Endothelial cell of umbilical vein (primary cell): ENCODE measurements around the gene ACCSL. TPM values are rescaled to one million over a fixed set of nuclear protein-coding genes. Genes with fewer than 3 reads are reported as not detected.

Experiments
- BruUV-seq: library from RNA; stranded (reverse); fragments of 400-500 nt; replicated peaks from 2 replicates; lab custom pipeline; 2021; lab: Mats Ljungman, UMichigan
- CTCF ChIA-PET: fragments of 300-600, 350-600 bp; sonication (Branson Sonifier 250); formaldehyde crosslinking; loops from one replicate; lab custom pipeline; 2021; ENCODE audit warnings: antibody characterized with exemption, inconsistent platforms; lab: Charles Lee
- POLR2A ChIA-PET: fragments of 300-600, 350-600 bp; sonication (Branson Sonifier 250); formaldehyde crosslinking; loops from one replicate; lab custom pipeline; 2021; ENCODE audit warnings: antibody characterized with exemption, inconsistent platforms; lab: Charles Lee
- DNase-seq: peaks from one replicate; pipeline ENCODE4 v3.0.0-alpha.2; 2011; ENCODE audit warnings: low read depth, low spot score
- FAIRE-seq: peaks from 2 replicates; lab custom pipeline; 2011; peaks lifted over from hg19 to GRCh38; lab: Jason Lieb, UNC
- H2AFZ ChIP-seq: 2 replicates; pipeline ENCODE4 v1.6.0; 2012; ENCODE audit warnings: low read depth, low read length, control low read depth, inconsistent platforms
- H3K27ac ChIP-seq: 2 replicates; pipeline ENCODE4 v1.5.1; 2011; ENCODE audit warnings: low read depth, mild to moderate bottlenecking, control low read depth, low read length, moderate library complexity; ENCODE audit not compliant: insufficient read depth
- H3K27me3 ChIP-seq, 2 experiments: 2 replicates each; pipeline versions ENCODE4 v1.6.0 to v1.6.1; 2011; ENCODE audit warnings: low read length in 2 of 2, mixed read lengths in 1 of 2; ENCODE audit not compliant: control insufficient read depth in 2 of 2, insufficient read depth in 2 of 2
- H3K36me3 ChIP-seq, 2 experiments: 2 replicates in 1 of 2; 3 replicates in 1 of 2; pipeline ENCODE4 v1.5.1; 2011; ENCODE audit warnings: low read length in 2 of 2, mild to moderate bottlenecking in 1 of 2, moderate library complexity in 1 of 2; ENCODE audit not compliant: control insufficient read depth in 2 of 2, insufficient read depth in 2 of 2; ENCODE audit errors: extremely low read depth in 1 of 2
- H3K4me1 ChIP-seq: 3 replicates; pipeline ENCODE4 v1.5.1; 2011; ENCODE audit warnings: mild to moderate bottlenecking, low read length; ENCODE audit not compliant: control insufficient read depth, insufficient read depth; ENCODE audit errors: extremely low read depth
- H3K4me2 ChIP-seq: 2 replicates; pipeline ENCODE4 v1.6.1; 2011; ENCODE audit warnings: low read length, control low read depth, mixed read lengths; ENCODE audit not compliant: insufficient read depth
- H3K4me3 ChIP-seq, 3 experiments: fragments of 200-600 bp in 1 of 3; sonication (generic), shearing (Covaris generic) in 1 of 3; replicated peaks in 1 of 3; 2 replicates each; pipeline ENCODE4 v1.5.1; 2011 to 2016; ENCODE audit warnings: control low read depth in 3 of 3, low read length in 3 of 3, mild to moderate bottlenecking in 2 of 3, inconsistent platforms in 1 of 3, low read depth in 1 of 3, moderate library complexity in 1 of 3; ENCODE audit not compliant: insufficient read depth in 1 of 3
- H3K79me2 ChIP-seq: 2 replicates; pipeline ENCODE4 v1.6.0; 2012; ENCODE audit warnings: low read length, inconsistent platforms; ENCODE audit not compliant: control insufficient read depth, insufficient read depth
- H3K9ac ChIP-seq: replicated peaks from 2 replicates; pipeline ENCODE3; 2011; ENCODE audit warnings: low read length, control low read depth; ENCODE audit not compliant: insufficient read depth; ENCODE audit errors: extremely low read depth
- H3K9me1 ChIP-seq: replicated peaks from 3 replicates; pipeline ENCODE4 v1.6.0; 2011; ENCODE audit warnings: mild to moderate bottlenecking, low read length; ENCODE audit not compliant: control insufficient read depth, insufficient read depth; ENCODE audit errors: extremely low read depth
- H3K9me3 ChIP-seq: replicated peaks from 2 replicates; pipeline ENCODE4 v1.5.1; 2012; ENCODE audit warnings: low read length, inconsistent platforms; ENCODE audit not compliant: control insufficient read depth, insufficient read depth
- H4K20me1 ChIP-seq: replicated peaks from 2 replicates; pipeline ENCODE3; 2011; ENCODE audit warnings: mild to moderate bottlenecking, low read length; ENCODE audit not compliant: control insufficient read depth, insufficient read depth; ENCODE audit errors: extremely low read depth
- CTCF ChIP-seq, 2 donors: IDR thresholded peaks; 1 replicate in 1 of 2; 2 replicates in 1 of 2; pipeline ENCODE4 v1.5.1; 2011; ENCODE audit warnings: low read length in 2 of 2, mild to moderate bottlenecking in 2 of 2, moderate library complexity in 2 of 2, control low read depth in 1 of 2, inconsistent platforms in 1 of 2, low read depth in 1 of 2; ENCODE audit not compliant: insufficient read depth in 1 of 2; ENCODE audit errors: extremely low read depth in 1 of 2
- EZH2 ChIP-seq: IDR thresholded peaks from 2 replicates; pipeline ENCODE4 v1.6.1; 2012; ENCODE audit warnings: borderline replicate concordance, low read depth, mild to moderate bottlenecking, moderate library complexity, low read length, inconsistent platforms; ENCODE audit not compliant: severe bottlenecking
- FOS ChIP-seq: IDR thresholded peaks from 2 replicates; pipeline ENCODE4 v1.6.1; 2011; ENCODE audit warnings: mild to moderate bottlenecking, low read length, moderate library complexity, borderline replicate concordance; ENCODE audit not compliant: insufficient read depth
- GATA2 ChIP-seq: IDR thresholded peaks from 2 replicates; pipeline ENCODE4 v1.7.0; 2011; ENCODE audit warnings: low read depth, mild to moderate bottlenecking, moderate library complexity, mixed read lengths, low read length; ENCODE audit not compliant: insufficient read length, insufficient read depth
- JUN ChIP-seq: IDR thresholded peaks from 2 replicates; pipeline ENCODE4 v1.6.1; 2011; ENCODE audit warnings: borderline replicate concordance, low read depth; ENCODE audit not compliant: insufficient read length, insufficient read depth
- MYC ChIP-seq: IDR thresholded peaks from one replicate; pipeline ENCODE4 v1.6.1; 2011; ENCODE audit warnings: mild to moderate bottlenecking, low read depth, low read length
- POLR2A ChIP-seq: IDR thresholded peaks from 2 replicates; pipeline ENCODE4 v1.6.1; 2012; ENCODE audit warnings: low read depth, mild to moderate bottlenecking, control low read depth, low read length
- POLR2AphosphoS5 ChIP-seq: IDR thresholded peaks from 2 replicates; pipeline ENCODE4 v1.6.1; 2012; ENCODE audit warnings: low read depth, mild to moderate bottlenecking, control low read depth, low read length, moderate library complexity; ENCODE audit not compliant: insufficient read depth
- dilution Hi-C: fragments of 300-500 bp; cut with MboI; formaldehyde crosslinking; loops from one replicate; pipeline ENCODE4 v1.15.0; 2019; ENCODE audit warnings: low sequenced_read_pairs; ENCODE audit not compliant: extremely low pct_ligation_motif_present
- intact Hi-C: fragments of 100-400 bp; cut with micrococcal nuclease; formaldehyde crosslinking; loops from one replicate; pipeline ENCODE4 v1.10.0; 2022
- polyA plus RNA-seq, 4 experiments: library from polyadenylated mRNA; depleted of rRNA in 3 of 4; stranded (reverse) in 3 of 4; unstranded in 1 of 4; fragments of >200 nt; gene quantifications; 2 replicates each; pipeline versions ENCODE4 v1.2.1 to v1.2.3, GENCODE V29; 2011 to 2012; ENCODE audit warnings: missing spikeins in 1 of 4
- total RNA-seq: library from RNA; stranded (reverse); gene quantifications from 2 replicates; pipeline ENCODE4 v1.2.3, GENCODE V29; 2021
- TF ChIP-seq, protein P1 (sequence below): IDR thresholded peaks from 2 replicates; pipeline ENCODE4 v1.6.1; 2011; ENCODE audit not compliant: insufficient read depth, insufficient read length

The ACCSL gene
- total and polyA plus RNA-seq, 2 donors (not counting 3 experiments of a cell fraction or from before 2014, with no cell fraction given) = not detected

DNA sequence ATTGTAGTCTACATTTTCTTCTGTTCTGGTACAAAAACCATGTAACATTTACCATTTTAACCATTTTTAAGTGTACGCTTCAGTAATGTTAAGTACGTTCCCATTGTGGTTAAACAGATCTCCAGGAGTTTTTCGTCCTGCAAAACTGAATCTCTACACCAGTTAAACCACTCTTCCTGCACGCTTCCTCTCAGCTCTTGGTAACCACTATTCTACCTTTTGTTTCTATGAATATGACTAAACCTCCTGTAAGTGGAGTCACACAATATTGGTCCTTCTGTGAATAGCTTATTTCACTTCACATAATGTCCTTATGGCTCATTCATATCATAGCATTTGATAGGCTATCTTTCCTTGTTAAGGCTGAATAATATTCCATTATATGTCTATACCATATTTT, 40.6 kb downstream of the ACCSL start:
- CTCF ChIA-PET = no interaction called here
- Histone ChIP-seq H3K4me2 (no peak overlapping the region), H3K79me2 (no peaks in the 10 kb centered on the region), H3K9me1 (no peaks in the 10 kb centered on the region), H3K9me3 (no peaks in the 10 kb centered on the region), H3K4me1 (peaks cover 8% of the 10 kb centered on the region), H4K20me1 (no peaks in the 10 kb centered on the region), H3K27ac (no peak overlapping the region), H3K27me3 (peaks cover 38 to 64% of the 10 kb centered on the region in 2 experiments), H3K9ac (no peak overlapping the region), H2AFZ (no peak overlapping the region), H3K4me3 (no peak overlapping the region), H3K36me3 (no peaks in the 10 kb centered on the region)
- dilution Hi-C loops = no loop called here
- POLR2A ChIA-PET = no interaction called here
- intact Hi-C loops = no loop called here
- no peak for FAIRE-seq
- no peak for DNase-seq
- TF ChIP-seq FOS = no peak
- TF ChIP-seq POLR2A = no peak
- TF ChIP-seq CTCF (IDR thresholded peaks at IDR 0.05; ENCODE audit: extremely low read depth in 1 of 2, insufficient read depth in 1 of 2, low read depth in 1 of 2, low read length in 2 of 2) = no peak
- no peak for TF ChIP-seq MYC
- TF ChIP-seq GATA2 = no peak
- TF ChIP-seq JUN = no peak
- TF ChIP-seq EZH2 = no peak
- TF ChIP-seq, protein P1, sequence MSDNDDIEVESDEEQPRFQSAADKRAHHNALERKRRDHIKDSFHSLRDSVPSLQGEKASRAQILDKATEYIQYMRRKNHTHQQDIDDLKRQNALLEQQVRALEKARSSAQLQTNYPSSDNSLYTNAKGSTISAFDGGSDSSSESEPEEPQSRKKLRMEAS = no peak
- TF ChIP-seq POLR2AphosphoS5 = no peak
- no TSS peak for BruUV-seq
